Omental fat pad (tissue), 4 donors: ENCODE results near the gene RYR2. TPM values are rescaled to one million over a fixed set of nuclear protein-coding genes. Genes with fewer than 3 reads are reported as not detected.

Experiments used
- ATAC-seq: fragments of 150-250 bp; one replicate; pipeline ENCODE4 v1.9.1; 2016; ENCODE audit warnings: mild to moderate bottlenecking, moderate library complexity; ENCODE audit not compliant: low FRiP score
- DNase-seq: peaks from one replicate; pipeline ENCODE4 v3.0.0-alpha.2; 2019; ENCODE audit warnings: low spot score
- CTCF ChIP-seq, 3 donors: fragments of 450-650 bp; IDR thresholded peaks; one replicate each; pipeline ENCODE4 v1.5.1; 2016 to 2017; ENCODE audit warnings: antibody characterized with exemption in 3 of 3, mild to moderate bottlenecking in 3 of 3, moderate library complexity in 2 of 3
- total RNA-seq, 4 donors: library from RNA; depleted of rRNA; stranded (reverse); fragments of >200 nt; gene quantifications; one replicate each; pipeline ENCODE4 v1.1.0, GENCODE V29; 2016

The RYR2 gene
- total RNA-seq, 4 donors from 2014 or later, result 0.19 to 2.4 (median 1.2) TPM

DNA sequence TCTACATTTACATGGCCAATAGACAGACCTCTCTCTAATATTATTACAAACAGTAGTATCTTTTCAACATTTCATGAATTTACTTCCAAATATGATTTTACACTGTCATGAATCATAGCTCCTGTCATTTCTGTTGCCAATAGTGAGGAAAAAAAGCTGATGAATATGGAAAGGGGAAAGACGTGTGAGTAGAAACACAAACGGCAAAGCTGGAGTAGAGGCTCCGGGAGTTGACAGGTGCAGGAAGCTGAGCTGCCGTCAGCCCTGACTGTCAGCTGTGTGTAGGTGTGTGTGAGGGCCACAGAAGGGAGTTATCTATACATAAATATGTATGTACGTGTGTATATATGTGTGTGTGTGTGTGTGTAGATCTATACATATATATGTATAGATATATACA lies 431.9 kb downstream of the RYR2 start:
- DNase-seq (no peak), ATAC-seq (no peak)
- no peak for TF ChIP-seq CTCF (IDR thresholded peaks at IDR 0.05)

GRCh38 chr1:237478082-237478481 lies 436.1 kb downstream of the RYR2 start:
- DNase-seq, result no peak
- TF ChIP-seq CTCF (IDR thresholded peaks at IDR 0.05), result no peak
- ATAC-seq, result no peak

DNA sequence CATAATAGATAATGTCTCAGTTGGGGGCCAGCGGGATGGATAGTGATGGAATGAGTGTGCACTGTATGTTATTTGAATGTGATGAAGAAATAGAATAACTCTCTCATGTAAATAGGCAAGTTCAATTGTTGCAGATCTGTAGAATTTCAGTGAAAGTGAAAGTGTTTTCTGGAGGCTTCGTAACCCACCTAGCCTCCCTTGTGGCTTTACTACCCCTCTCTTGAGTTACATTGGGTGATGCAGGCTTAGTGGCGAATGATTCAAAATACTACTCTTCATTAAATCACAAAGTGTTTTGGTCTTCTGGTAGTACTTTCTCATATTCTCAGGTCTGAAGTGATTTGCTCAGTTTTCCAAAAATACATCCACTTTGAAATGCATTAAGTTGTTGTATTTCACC lies 436.9 kb downstream of the RYR2 start:
- DNase-seq, result no peak
- no peak for TF ChIP-seq CTCF (IDR thresholded peaks at IDR 0.05)
- ATAC-seq, result no peak

DNA sequence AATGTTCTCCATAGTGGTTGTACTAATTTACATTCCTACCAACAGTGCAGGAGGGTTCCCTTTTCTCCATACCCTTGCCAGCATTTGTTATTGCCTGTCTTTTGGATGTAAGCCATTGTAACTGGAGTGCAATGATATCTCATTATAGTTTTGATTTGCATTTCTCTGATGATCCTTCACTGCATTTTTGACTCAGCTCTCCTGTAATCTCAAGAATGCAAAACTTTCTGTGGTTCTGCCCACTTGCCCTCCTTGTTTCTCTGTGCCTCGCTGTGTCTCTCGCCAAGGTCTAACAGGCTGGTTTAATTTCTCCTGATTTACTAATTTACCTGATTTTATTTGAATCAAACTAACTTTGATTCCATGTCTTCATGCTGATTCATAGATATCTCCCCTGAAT lies 440.8 kb downstream of the RYR2 start:
- DNase-seq, result no peak
- no peak for ATAC-seq
- TF ChIP-seq CTCF (IDR thresholded peaks at IDR 0.05), result no peak

GRCh38 chr1:237492359-237492758 lies 450.4 kb downstream of the RYR2 start:
- no peak for DNase-seq
- no peak for TF ChIP-seq CTCF (IDR thresholded peaks at IDR 0.05)
- no peak for ATAC-seq

DNA sequence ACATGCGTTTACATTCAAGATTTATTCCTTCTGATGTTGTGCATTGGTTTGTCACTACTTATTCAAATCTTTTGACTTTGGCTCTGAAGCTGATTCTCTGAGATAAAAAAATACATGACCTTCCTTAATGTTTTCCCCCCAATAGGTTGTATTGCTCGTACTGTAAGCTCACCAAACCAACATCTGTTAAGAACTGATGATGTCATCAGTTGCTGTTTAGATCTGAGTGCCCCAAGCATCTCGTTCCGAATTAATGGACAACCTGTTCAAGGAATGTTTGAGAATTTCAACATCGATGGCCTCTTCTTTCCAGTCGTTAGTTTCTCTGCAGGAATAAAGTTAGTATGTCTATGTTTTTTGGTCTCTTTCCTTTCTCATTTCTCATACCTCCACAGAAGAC lies 458.6 kb downstream of the RYR2 start:
- TF ChIP-seq CTCF (IDR thresholded peaks at IDR 0.05), result no peak
- ATAC-seq (no peak), DNase-seq (no peak)

DNA sequence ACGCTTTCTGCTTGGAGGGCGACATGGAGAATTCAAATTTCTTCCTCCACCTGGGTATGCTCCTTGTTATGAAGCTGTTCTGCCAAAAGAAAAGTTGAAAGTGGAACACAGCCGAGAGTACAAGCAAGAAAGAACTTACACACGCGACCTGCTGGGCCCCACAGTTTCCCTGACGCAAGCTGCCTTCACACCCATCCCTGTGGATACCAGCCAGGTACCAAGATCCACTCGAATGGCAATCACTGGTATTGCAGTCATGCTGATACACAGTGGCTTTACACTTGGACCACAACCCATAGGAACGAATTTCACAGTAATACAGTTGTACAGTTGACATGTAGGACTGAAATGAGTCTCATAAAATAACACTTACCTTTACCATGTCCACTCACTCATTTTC lies 461.3 kb downstream of the RYR2 start:
- no peak for DNase-seq
- TF ChIP-seq CTCF (IDR thresholded peaks at IDR 0.05), result no peak
- ATAC-seq, result no peak
